Measurements from ENCODE around the gene RNF41. TPM values are rescaled to one million over a fixed set of nuclear protein-coding genes. Genes with fewer than 3 reads are reported as not detected.

RNF41 gene
- total RNA-seq, 6 experiments from 2014 or later: 10.6 to 23.0 (median 12.3) TPM

DNA sequence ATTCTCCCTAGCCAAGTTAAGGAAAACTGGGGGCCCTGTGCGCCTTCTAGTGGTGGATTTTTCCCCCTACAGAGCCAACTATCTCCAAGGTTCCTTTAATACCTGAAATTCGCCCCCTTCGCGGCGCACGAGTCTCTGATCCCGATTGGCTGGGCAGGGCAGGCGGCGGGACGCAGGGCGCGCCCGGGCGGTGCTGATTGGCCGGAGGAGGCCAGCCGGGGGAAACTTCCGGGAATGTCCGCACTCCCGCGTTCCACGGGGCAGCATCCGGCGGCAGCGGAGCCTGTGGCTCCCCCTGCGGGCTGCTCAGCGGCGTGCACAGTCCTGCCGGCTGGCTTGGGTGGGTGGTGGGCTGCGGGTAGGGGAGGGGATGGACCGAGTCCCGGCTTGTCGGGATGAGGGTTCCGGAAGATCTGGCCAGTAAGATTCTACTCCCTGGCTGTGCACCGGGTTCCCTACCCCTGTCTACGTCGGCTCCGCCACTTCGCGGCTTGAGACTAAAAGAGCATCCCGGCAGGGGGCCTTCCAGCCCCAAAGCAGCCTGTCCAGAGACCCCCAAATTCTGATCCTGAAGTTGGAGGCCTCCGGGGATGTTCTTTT is 2.5 kb upstream of the RNF41 start, which contains the start of gene NABP2:
Gene NABP2, plus strand, starts transcription at position 241 of the 600 bp plus-strand sequence. CDS start 515 bp downstream, outside the sequence.
- TF ChIP-seq POLR2A (IDR thresholded peaks at IDR 0.05): peak; percentile 46
- TF ChIP-seq, protein P1, sequence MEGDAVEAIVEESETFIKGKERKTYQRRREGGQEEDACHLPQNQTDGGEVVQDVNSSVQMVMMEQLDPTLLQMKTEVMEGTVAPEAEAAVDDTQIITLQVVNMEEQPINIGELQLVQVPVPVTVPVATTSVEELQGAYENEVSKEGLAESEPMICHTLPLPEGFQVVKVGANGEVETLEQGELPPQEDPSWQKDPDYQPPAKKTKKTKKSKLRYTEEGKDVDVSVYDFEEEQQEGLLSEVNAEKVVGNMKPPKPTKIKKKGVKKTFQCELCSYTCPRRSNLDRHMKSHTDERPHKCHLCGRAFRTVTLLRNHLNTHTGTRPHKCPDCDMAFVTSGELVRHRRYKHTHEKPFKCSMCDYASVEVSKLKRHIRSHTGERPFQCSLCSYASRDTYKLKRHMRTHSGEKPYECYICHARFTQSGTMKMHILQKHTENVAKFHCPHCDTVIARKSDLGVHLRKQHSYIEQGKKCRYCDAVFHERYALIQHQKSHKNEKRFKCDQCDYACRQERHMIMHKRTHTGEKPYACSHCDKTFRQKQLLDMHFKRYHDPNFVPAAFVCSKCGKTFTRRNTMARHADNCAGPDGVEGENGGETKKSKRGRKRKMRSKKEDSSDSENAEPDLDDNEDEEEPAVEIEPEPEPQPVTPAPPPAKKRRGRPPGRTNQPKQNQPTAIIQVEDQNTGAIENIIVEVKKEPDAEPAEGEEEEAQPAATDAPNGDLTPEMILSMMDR (IDR thresholded peaks at IDR 0.05): peak; percentile 82 to 94 (median 87)
- WGBS (ENCODE audit: insufficient coverage, low coverage, low lambda C conversion rate, missing lambda C conversion rate): 0% methylated on average over 17 of the region's 41 CpGs
- Histone ChIP-seq H3K27me3 (no peaks in the 10 kb centered on the region), H3K9me3 (no peaks in the 10 kb centered on the region), H3K4me3 (peak within 1 kb of the TSS; percentile 65 to 78 (median 72)), H3K27ac (peak within 1 kb of the TSS; percentile 58 to 97 (median 91)), H3K36me3 (no peaks in the 10 kb centered on the region), H3K4me1 (peaks cover 0 to 24% (median 7%) of the 10 kb centered on the region in 4 donors)
- intact Hi-C loops (cut with DNase I): no loop called here
- ATAC-seq (peak; percentile 83 to 91 (median 88)), DNase-seq (peak; percentile 98)

DNA sequence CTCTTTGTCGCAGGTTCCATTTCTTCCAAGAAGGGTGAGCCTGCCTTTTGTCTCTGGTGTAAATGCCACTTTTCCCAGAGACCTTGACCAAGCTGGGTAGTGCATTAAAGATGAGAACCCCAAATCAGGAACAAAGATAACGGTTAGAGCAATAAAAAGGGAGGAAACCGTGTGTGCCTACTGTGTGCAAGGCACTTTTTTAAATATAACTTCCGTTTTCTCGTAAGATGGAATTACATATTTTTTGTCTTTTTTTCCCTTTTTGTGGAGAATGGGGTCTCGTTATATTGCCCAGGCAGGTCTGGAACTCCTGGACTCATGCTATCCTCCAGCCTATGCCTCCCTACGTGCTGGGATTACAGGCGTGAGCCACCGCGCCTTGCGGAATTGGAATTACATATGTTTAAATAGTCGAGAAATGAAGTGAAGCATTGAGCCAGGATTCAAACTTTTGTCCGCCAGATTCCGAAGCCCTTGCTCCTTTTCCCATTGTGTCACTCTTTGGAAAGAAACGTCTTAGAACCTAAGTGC is 1.9 kb upstream of the RNF41 start:
- 24% methylated on average over 14 of the region's 15 CpGs for WGBS (ENCODE audit: insufficient coverage, low coverage, low lambda C conversion rate, missing lambda C conversion rate)
- H3K36me3 ChIP-seq: no peaks in the 10 kb centered on the region
- no peaks in the 10 kb centered on the region for H3K9me3 ChIP-seq
- TF ChIP-seq, protein P1 (IDR thresholded peaks at IDR 0.05): no peak
- TF ChIP-seq POLR2A (IDR thresholded peaks at IDR 0.05): no peak
- DNase-seq: no peak
- intact Hi-C loops (cut with DNase I): no loop called here
- peak overlapping the region; percentile 65 to 78 (median 72) for H3K4me3 ChIP-seq
- peak overlapping the region; percentile 58 to 97 (median 91) for H3K27ac ChIP-seq
- peaks cover 0 to 24% (median 7%) of the 10 kb centered on the region in 4 donors for H3K4me1 ChIP-seq
- H3K27me3 ChIP-seq: no peaks in the 10 kb centered on the region
- ATAC-seq: no peak

DNA sequence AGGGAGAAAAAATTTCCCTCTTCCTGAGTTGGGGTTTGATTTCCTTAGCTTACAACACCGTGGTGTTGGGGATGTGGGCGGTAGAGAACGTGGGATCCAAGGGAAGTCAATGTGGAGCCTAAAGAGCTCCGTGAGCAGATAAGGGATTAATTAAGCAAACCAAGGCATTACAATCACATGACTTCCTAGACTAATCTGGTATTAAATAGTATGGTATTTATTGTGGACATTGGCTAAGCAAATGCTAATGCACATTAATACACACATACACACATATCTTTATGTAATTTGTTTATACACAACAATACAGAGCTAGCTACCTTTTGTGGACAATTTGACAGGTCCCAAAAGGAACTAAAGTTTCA is 791 bp upstream of the RNF41 start:
- H3K4me3 ChIP-seq: peak overlapping the region; percentile 49 to 78 (median 55)
- no peak for ATAC-seq
- no peaks in the 10 kb centered on the region for H3K9me3 ChIP-seq
- H3K4me1 ChIP-seq: peaks cover 0 to 24% (median 7%) of the 10 kb centered on the region in 4 donors
- peak overlapping the region; percentile 91 to 97 (median 91) for H3K27ac ChIP-seq
- no peaks in the 10 kb centered on the region for H3K36me3 ChIP-seq
- no peak for DNase-seq
- H3K27me3 ChIP-seq: no peaks in the 10 kb centered on the region
- TF ChIP-seq POLR2A (IDR thresholded peaks at IDR 0.05): no peak
- TF ChIP-seq, protein P1 (IDR thresholded peaks at IDR 0.05): no peak
- 0% methylated on average over 4 of the region's 4 CpGs for WGBS (ENCODE audit: insufficient coverage, low coverage, low lambda C conversion rate, missing lambda C conversion rate)
- intact Hi-C loops (cut with DNase I): no loop called here

DNA sequence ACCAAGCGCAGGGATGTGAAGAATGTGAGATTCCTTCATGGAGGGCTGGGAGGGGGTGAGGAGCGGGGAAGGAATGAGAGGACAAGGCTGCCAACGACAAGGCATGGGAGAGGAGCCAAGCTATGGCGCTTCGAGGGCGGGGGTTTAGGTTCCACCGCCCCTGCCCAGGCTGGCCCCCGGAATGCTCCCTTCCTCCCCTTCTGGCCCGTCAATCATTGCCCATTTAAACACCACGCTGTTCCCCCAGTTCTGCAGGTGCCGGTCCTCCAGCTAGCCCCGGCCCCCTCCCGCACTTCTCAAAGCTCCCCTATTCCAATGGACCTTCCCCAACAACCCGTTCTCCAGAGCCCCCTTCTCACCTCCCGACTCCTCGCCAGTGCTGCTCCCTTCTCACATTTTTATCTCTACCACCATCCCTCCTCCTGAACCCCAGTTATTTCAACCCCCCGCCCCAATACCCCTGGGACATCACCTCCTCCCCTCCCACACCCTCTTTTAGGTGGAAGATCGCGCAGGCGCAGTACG is 428 bp downstream of the RNF41 start:
- H3K4me3 ChIP-seq: peak overlapping the region; percentile 49 to 78 (median 55)
- H3K9me3 ChIP-seq: no peaks in the 10 kb centered on the region
- WGBS (ENCODE audit: insufficient coverage, low coverage, low lambda C conversion rate, missing lambda C conversion rate): 1% methylated on average over 11 of the region's 21 CpGs
- ATAC-seq (peak in 1 of 4 donors; percentile 2), DNase-seq (no peak)
- H3K4me1 ChIP-seq: peaks cover 0 to 24% (median 7%) of the 10 kb centered on the region in 4 donors
- no peaks in the 10 kb centered on the region for H3K27me3 ChIP-seq
- intact Hi-C loops (cut with DNase I): no loop called here
- no peak for TF ChIP-seq POLR2A (IDR thresholded peaks at IDR 0.05)
- TF ChIP-seq, protein P1 (IDR thresholded peaks at IDR 0.05): no peak
- H3K27ac ChIP-seq: peak overlapping the region; percentile 91 to 97 (median 91)
- peaks cover 0 to 3% (median 0%) of the 10 kb centered on the region in 4 donors for H3K36me3 ChIP-seq

All from right lobe of liver (tissue), 6 donors.